ENCODE measurements around the gene UNC5CL.

- TF ChIP-seq REST (IDR thresholded peaks at IDR 0.05; ENCODE audit: low read depth) (no peak), EP300 (IDR thresholded peaks at IDR 0.05; ENCODE audit: borderline replicate concordance) (no peak), CEBPB (IDR thresholded peaks at IDR 0.05) (no peak), CREB1 (IDR thresholded peaks at IDR 0.05; ENCODE audit: low read depth) (no peak), TAF1 (IDR thresholded peaks at IDR 0.05; ENCODE audit: low read depth) (no peak), RAD21 (IDR thresholded peaks at IDR 0.05; ENCODE audit: low read depth) (no peak), ZBTB7A (IDR thresholded peaks at IDR 0.05; ENCODE audit: low read depth) (no peak), FOXM1 (IDR thresholded peaks at IDR 0.05; ENCODE audit: borderline replicate concordance, low read depth) (no peak), YY1 (IDR thresholded peaks at IDR 0.05; ENCODE audit: low read depth) (no peak), TCF12 (IDR thresholded peaks at IDR 0.05; ENCODE audit: low read depth) (no peak), TEAD4 (IDR thresholded peaks at IDR 0.05) (no peak), NFIC (IDR thresholded peaks at IDR 0.05) (no peak; the same call in 1 of the 2 replicates)
- TF ChIP-seq, protein P1, sequence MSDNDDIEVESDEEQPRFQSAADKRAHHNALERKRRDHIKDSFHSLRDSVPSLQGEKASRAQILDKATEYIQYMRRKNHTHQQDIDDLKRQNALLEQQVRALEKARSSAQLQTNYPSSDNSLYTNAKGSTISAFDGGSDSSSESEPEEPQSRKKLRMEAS (IDR thresholded peaks at IDR 0.05), result no peak
Measured at GRCh38 chr6:41073968-41074691, 35.1 kb upstream of the UNC5CL start.
